ENCODE results near the gene KCNG1.

DNA sequence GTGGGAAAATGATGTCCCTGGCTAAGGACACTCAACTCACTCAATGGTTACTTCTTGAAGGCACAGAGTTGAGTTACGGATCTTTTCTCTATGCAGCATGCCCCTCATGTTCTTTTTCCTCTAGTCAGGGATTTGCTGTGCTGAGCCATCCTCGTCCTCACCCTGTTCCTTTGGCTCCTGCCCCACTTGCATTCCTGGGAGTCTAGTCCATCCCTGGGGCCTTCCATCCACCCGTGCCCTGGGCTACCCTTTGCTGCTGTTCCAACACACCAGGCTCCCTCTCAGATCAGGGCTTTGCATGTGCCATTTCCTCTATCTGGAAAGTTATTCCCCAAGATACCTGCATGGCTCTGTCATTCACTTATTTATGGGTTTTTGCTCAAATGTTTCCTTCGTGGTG lies 13.3 kb upstream of the KCNG1 start:
- TF ChIP-seq, protein P1, sequence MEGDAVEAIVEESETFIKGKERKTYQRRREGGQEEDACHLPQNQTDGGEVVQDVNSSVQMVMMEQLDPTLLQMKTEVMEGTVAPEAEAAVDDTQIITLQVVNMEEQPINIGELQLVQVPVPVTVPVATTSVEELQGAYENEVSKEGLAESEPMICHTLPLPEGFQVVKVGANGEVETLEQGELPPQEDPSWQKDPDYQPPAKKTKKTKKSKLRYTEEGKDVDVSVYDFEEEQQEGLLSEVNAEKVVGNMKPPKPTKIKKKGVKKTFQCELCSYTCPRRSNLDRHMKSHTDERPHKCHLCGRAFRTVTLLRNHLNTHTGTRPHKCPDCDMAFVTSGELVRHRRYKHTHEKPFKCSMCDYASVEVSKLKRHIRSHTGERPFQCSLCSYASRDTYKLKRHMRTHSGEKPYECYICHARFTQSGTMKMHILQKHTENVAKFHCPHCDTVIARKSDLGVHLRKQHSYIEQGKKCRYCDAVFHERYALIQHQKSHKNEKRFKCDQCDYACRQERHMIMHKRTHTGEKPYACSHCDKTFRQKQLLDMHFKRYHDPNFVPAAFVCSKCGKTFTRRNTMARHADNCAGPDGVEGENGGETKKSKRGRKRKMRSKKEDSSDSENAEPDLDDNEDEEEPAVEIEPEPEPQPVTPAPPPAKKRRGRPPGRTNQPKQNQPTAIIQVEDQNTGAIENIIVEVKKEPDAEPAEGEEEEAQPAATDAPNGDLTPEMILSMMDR (IDR thresholded peaks at IDR 0.05; ENCODE audit: low read depth, low read length), result no peak
- TF ChIP-seq MYC (IDR thresholded peaks at IDR 0.05; ENCODE audit: low read depth, low read length) (no peak), POLR2A (IDR thresholded peaks at IDR 0.05; ENCODE audit: extremely low read depth, insufficient read length) (no peak)
- TF ChIP-seq, protein P2, sequence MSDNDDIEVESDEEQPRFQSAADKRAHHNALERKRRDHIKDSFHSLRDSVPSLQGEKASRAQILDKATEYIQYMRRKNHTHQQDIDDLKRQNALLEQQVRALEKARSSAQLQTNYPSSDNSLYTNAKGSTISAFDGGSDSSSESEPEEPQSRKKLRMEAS (IDR thresholded peaks at IDR 0.05; ENCODE audit: low read depth, low read length), result no peak

Measured in NB4 (cell line).